HL-60/S4 (cell line): ENCODE measurements around the gene DHRS7B.
"Not testable (repeated sequence)": the region's sequence is repeated elsewhere in the genome, so short reads cannot be mapped to it uniquely, and the experiment has no call there.

Experiments
- in situ Hi-C: fragments of 300-500 bp; cut with MboI; formaldehyde crosslinking; loops from 2 replicates; pipeline ENCODE4 v1.14.3; 2022; ENCODE audit warnings: low sequenced_read_pairs

DHRS7B gene

GRCh38 chr17:21126645-21127508, at the start of gene DHRS7B:
Gene DHRS7B (plus strand): TSS chr17:21126964. CDS start chr17:21126972, 8 bp downstream.
- in situ Hi-C loops, result no loop called here

GRCh38 chr17:21077281-21077680, 49.5 kb upstream of the DHRS7B start:
- in situ Hi-C loops, result no loop called here

GRCh38 chr17:21078016-21078780, 48.6 kb upstream of the DHRS7B start:
- in situ Hi-C loops, result no loop called here

- in situ Hi-C loops, result no loop called here
Observed at GRCh38 chr17:21079196-21079595, 47.6 kb upstream of the DHRS7B start.

- in situ Hi-C loops, result no loop called here
Observed at GRCh38 chr17:21082001-21082436, 44.7 kb upstream of the DHRS7B start.

GRCh38 chr17:21085280-21085679, 41.5 kb upstream of the DHRS7B start:
- in situ Hi-C loops, result not testable (repeated sequence)

- in situ Hi-C loops, result no loop called here
Observed at GRCh38 chr17:21085707-21086106, 41.1 kb upstream of the DHRS7B start.

GRCh38 chr17:21089145-21089544, 37.6 kb upstream of the DHRS7B start:
- in situ Hi-C loops, result no loop called here

GRCh38 chr17:21089933-21090901, 36.5 kb upstream of the DHRS7B start:
- in situ Hi-C loops, result no loop called here

GRCh38 chr17:21090902-21091618, 35.7 kb upstream of the DHRS7B start:
- in situ Hi-C loops, result no loop called here

- in situ Hi-C loops, result no loop called here
Observed at GRCh38 chr17:21094298-21094704, 32.5 kb upstream of the DHRS7B start.

GRCh38 chr17:21095735-21096134, 31.0 kb upstream of the DHRS7B start:
- in situ Hi-C loops, result no loop called here

- in situ Hi-C loops, result no loop called here
Observed at GRCh38 chr17:21096874-21097273, 29.9 kb upstream of the DHRS7B start.

GRCh38 chr17:21098934-21099689, 27.7 kb upstream of the DHRS7B start:
- in situ Hi-C loops, result no loop called here

GRCh38 chr17:21100636-21101035, 26.1 kb upstream of the DHRS7B start:
- in situ Hi-C loops, result no loop called here

GRCh38 chr17:21104608-21105007, 22.2 kb upstream of the DHRS7B start:
- in situ Hi-C loops, result no loop called here

GRCh38 chr17:21105064-21105894, 21.5 kb upstream of the DHRS7B start:
- in situ Hi-C loops, result no loop called here

- in situ Hi-C loops, result no loop called here
Observed at GRCh38 chr17:21106316-21106715, 20.4 kb upstream of the DHRS7B start.
